GM19025 (cell line): Measurements from ENCODE around the gene CMC1.
"Not testable (repeated sequence)": the region's sequence is repeated elsewhere in the genome, so short reads cannot be mapped to it uniquely, and the experiment has no call there.

Source experiments
- ATAC-seq: cut with Tn5 transposase; IDR thresholded peaks from one replicate; pipeline ENCODE4 v1.9.1; 2021; ENCODE audit warnings: mild to moderate bottlenecking, low read depth, moderate library complexity; ENCODE audit not compliant: unreplicated experiment

Gene CMC1

DNA sequence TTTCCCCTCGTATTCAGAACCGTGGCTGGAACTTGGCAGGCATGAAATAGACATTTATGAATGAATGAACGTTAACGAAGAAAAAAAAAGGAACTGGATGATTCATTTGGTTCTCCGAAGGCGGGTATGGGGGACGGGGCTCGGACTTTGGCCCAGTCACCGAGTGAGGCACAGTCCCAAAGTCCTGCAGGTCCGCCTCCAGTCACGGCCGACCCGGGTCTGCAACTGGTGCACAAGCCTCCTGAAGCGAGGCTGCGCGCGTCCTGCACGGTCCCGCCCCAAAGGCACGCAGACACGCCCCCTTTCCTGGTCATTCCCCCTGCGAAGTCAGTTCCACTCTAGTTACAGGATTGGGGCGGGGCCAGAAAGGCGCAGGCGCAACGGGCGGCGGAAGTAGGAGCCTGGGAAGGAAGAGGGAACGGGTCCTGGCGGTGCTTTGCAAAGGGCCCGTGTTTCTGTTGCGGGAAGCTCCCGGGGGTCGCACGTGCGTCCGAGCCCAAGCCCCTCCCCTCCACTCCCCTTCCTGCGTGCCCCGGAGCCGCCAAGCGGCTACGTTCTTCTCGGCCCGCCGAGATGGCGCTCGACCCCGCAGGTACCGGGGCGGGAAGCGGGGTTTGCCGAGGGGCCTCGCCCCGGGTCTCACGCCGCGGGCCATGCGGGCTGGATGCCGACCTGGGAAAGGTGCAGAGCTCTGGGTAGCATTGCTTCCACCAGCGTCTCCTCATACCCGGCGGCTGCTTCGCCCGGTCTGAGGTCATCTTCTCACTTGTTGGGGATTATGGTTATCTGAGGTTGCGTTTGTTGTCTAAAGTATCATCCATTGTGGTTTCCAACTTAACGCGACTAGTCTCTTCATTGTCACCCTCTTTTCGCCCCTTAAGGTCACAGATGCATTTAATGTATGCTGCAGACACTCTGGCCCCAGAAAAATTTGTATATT, at the start of gene CMC1:
Gene CMC1 (plus strand): TSS at position 399 of the 940 bp plus-strand sequence. CDS start 175 bp downstream, at position 574.
- peak; percentile 98 for ATAC-seq

DNA sequence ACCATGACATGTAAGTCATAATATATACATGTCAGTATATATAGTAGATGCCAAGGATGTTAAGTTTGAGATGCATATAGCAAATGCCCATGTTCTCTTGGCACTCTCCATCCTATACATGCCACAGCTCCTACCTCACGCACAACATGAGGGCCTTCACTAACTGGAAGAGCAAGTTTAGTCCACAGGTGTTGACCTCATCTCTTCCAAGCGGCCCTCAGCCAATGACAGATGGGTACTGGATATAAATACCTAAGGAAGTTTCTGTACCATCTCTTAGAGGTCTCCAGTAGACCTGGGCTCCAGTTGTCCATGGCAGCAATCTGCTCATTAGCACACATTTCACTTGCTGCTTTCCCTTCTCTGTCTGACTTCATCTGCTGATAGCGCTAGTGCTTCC, 43.3 kb upstream of the CMC1 start:
- no peak for ATAC-seq

DNA sequence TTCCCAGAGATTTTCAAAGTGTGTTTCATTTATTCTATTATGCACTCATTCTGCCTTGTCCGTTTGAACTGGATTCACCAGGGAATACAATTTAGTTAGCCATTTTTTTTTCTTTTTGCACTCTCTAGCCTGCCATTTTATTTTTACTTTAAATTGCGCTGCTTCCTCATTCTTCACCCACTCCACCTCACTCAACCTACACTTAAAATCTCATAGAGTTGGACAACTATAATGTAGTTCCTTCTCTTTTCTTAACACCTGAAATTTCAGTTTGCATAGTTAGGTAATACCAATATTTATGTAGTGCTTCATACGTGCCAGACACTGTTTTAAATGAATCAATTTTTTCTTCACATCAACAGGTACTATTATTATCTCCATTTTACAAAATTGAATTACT, 42.4 kb upstream of the CMC1 start:
- no peak for ATAC-seq

DNA sequence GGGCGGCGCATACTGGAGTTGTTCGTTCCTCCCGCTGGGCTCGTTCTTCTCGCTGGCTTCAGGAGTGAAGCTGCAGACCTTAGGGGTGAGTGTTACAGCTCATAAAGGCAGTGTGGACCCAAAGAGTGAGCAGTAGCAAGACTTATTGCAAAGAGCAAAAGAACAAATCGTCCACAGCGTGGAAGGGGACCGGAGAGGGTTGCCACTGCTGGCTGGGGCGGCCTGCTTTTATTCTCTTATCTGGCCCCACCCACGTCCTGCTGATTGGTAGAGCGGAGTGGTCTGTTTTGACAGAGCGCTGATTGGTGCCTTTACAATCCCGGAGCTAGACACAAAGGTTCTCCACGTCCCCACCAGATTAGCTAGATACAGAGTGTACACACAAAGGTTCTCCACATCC, 41.8 kb upstream of the CMC1 start:
- not testable (repeated sequence) for ATAC-seq

GRCh38 chr3:28200366-28200848, 41.0 kb upstream of the CMC1 start:
- ATAC-seq: not testable (repeated sequence)

DNA sequence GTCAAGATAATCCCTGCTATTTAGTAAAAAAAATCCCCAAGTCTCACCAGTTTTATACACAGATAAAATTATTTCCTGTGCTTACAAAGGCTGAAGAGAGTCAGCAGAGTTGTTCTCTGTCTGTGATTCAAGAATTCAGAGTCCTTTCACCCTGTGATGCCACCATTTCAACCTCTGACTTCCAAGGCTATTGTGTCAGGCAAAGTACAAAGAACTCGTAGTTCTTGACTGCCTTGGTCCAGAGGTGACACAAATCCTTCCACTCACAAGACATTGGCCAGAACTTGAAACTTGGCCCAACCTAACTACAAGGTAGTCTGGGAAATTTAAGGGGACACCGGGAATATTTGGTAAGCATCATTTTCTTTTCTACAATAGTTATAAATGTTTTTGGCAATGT, 34.9 kb upstream of the CMC1 start:
- ATAC-seq: no peak

- no peak for ATAC-seq
These were observed 34.3 kb upstream of the CMC1 start for GRCh38 chr3:28207000-28207733.

DNA sequence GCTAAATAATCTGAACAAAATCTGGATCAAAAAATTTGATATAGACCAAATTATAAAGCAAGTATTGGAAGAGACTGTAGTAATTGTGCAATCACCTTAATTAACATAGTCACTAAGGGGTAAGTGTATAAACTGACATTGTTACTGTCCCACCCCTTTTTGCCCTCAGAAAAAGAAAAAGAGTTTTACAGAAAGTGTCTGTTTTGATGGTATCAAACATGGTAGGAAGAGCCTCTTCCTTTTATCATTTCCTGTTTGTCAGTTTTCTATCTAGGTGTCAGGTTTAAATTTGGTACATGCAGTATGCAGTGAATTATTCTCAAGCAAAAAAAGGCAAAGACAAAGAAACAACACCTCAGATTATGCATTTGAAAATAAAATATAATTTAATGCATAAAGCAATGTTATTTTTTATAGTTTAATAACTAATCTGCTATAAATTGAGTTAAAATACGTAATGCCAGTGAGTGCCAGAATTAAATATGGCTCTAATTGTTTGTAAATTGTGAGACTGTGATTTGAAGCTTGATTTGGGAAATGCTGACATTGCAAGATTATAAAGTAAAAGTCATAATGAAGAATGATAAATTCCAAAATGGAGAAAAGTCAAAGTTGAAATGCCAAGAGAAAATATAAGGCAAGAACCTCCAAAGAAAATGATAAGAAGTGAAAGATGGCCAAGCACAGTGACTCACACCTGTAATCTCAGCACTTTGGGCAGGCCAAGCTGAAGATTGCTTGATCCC, 30.3 kb upstream of the CMC1 start:
- ATAC-seq: no peak

DNA sequence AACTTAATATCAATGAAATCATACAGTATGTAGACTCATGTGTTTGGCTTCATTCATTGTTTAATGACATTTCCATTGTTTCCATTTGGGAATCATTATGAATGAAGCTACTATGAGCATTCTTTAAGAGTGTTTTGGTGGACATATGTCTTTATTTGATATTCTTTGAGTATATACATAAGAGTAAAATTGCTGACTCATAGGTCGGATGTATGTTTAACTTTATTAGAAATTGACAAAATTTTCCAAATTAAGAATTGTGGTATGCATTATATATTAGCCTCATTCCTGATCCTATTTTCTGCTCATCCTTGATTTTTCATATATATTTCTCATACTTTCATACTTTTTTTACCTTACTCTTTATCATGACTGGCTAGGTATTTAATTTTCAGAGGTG, 28.7 kb upstream of the CMC1 start:
- ATAC-seq: no peak

DNA sequence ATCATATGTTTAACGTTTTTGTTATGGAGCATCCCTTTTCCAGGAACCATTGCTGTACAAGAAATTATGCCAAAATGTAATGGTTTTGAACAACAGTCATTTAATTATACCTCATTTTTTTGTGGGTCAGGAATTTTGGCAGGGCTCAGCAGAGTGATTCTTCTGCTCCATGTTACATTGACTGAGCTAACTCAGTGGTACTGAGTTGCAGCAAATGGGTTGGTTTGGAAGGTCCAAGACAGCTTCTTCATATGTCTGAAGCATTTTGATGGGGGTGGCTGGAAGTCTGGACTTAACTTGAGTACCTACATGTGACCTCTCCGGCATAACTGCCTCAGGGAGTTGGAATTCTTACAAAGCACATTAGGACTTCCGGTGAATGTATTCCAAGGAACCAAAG, 26.0 kb upstream of the CMC1 start:
- no peak for ATAC-seq

DNA sequence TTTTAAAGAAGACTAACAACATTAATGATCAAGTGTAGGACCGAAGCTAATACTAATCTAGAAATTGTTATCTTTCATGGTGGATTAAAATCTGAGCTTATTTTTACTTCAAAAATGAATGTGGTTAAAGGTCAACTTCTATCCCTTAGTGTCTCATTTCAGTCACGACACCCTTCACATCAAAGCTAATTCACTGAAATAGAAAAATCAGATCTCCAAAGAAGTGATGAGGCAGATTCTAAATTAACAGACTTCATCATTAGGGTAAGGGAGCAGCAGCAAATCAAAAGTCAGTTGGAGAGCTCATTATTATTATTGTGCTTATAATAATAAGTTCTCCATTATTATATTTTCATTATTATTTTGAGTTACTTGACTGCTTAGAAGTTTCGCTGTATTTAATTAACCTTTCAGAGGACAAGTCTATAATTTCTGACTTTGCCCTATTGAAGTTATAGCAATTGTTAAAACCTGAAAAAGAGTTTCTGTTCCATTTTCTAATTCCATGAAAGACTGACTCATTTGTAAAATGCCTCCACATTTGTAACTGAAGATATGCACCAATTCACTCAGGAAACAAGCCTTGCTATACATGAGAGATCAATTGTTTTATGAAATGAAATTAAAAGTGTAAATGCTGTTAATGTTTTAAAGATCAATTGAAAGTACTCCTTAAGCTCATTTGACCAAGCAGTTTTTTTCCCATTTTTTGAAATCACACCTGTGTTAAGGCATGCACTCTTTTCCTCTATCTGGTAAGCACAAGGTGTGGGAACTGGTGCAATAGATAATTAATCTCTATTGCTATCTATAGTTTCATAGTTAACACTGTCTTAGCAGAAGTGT, 23.1 kb upstream of the CMC1 start:
- ATAC-seq: peak; percentile 55

DNA sequence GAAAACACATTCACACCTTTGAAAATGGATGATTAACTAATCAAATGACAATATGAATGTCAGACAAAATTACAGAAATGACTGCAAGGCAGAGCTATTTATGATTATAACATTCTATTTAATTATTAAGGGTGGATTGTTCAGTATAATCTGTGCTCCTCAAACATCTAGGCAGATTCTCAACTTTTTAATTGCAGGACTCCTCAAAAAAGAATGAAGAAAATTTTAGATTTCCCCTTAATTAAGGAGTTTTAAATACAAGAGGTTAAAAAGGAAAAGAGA, 22.6 kb upstream of the CMC1 start:
- ATAC-seq: no peak

DNA sequence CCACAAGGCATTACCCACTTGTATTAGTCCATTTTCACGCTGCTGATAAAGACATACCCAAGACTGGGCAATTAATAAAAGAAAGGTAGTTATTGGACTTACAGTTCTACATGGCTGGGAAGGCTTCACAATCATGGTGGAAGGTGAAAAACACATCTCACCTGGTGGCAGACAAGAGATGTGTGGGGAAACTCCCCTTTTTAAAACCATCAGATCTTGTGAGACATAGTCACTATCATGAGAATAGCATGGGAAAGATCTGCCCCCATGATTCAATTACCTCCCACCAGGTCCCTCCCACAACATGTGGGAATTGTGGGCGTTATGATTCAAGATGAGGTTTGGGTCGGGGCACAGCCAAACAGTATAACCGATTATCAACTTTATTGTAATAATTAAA, 17.0 kb upstream of the CMC1 start:
- no peak for ATAC-seq

GRCh38 chr3:28226020-28226419, 15.4 kb upstream of the CMC1 start:
- ATAC-seq: no peak

DNA sequence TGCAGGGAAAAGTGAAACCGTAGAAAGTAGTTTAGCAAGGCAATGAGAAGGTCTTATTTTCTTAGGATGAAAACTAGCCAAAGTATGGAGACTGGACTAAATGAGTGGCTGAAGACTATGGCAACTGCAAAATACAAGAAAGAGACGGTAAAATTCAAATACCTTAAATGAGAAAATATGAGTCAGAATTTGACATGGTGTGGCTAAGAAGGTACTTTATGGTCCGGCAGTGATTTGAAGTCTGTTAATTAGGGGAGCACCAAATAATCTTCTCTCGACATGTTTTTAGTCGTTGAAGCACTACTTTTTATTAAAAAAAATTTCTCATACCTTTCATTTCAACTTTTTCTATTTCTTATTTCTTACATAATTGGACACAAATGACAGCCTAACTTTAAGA, 12.8 kb upstream of the CMC1 start:
- ATAC-seq: no peak

GRCh38 chr3:28232659-28233058, 8.8 kb upstream of the CMC1 start:
- ATAC-seq: peak; percentile 59

DNA sequence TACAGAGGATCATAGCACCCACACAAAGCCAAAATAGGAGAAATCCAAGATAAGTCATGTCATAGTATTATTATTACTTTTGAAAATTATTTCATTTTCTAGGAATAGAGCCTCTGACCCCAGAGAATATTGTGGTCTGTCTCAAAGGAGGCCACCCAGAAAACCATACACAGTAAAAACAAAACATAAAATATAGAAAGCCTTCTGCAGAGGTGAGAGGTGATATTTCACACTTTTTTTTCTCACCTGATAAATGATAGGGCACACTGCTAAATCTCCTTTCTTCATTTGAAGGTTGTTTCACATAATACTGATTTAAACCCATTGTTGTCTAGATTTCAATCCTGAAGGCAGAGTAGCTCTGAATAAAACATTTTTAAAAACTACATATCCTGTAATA, 7.0 kb upstream of the CMC1 start:
- ATAC-seq: no peak

DNA sequence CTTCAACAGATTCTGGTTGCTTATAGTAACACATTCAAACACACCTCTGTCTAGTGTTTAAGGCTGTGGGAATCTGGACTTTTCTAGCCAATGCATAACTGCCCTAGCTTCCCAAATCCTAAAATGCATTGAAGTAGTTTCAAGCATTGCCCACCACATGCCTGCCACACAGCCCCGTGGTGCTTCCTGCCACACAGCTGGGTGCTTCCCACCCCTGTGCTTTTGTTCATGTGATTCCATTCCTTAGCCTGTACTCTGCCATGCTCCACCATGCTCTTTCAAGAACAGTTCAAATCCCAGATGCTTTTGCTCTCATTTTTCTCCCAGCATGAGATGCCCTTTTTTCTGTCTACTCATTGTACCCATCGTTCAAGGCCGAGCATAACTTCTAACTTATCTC, 2.3 kb upstream of the CMC1 start:
- ATAC-seq: no peak

- no peak for ATAC-seq
These were observed 978 bp upstream of the CMC1 start for GRCh38 chr3:28240441-28240840.

- ATAC-seq: no peak
These were observed 1.1 kb downstream of the CMC1 start for GRCh38 chr3:28242519-28242918.
